ENCODE results near the gene SPOCK3. TPM values are rescaled to one million over a fixed set of nuclear protein-coding genes. Genes with fewer than 3 reads are reported as not detected.
"Not testable (repeated sequence)": the region's sequence is repeated elsewhere in the genome, so short reads cannot be mapped to it uniquely, and the experiment has no call there.

SPOCK3 gene
- total RNA-seq, 2 experiments from 2014 or later = not detected

- H3K4me3 Mint-ChIP-seq = no peak overlapping the region
- no peak overlapping the region for H3K27ac Mint-ChIP-seq
- H3K27me3 Mint-ChIP-seq = no peaks in the 10 kb centered on the region
- no peaks in the 10 kb centered on the region for H3K9me3 Mint-ChIP-seq (ENCODE audit: low read depth)
- no peaks in the 10 kb centered on the region for H3K4me1 Mint-ChIP-seq
- ATAC-seq = no peak
- DNase-seq = no peak
- CTCF ChIA-PET = no interaction called here
- H3K36me3 Mint-ChIP-seq = no peaks in the 10 kb centered on the region
Measured at GRCh38 chr4:167000141-167000852, 234.0 kb downstream of the SPOCK3 start.

GRCh38 chr4:166996216-166996615, 238.1 kb downstream of the SPOCK3 start:
- Mint-ChIP-seq H3K27me3 (no peaks in the 10 kb centered on the region), H3K27ac (no peak overlapping the region), H3K36me3 (no peaks in the 10 kb centered on the region), H3K4me1 (no peaks in the 10 kb centered on the region), H3K4me3 (no peak overlapping the region), H3K9me3 (ENCODE audit: low read depth) (no peaks in the 10 kb centered on the region)
- CTCF ChIA-PET = no interaction called here
- no peak for DNase-seq
- ATAC-seq = no peak

- no peaks in the 10 kb centered on the region for H3K36me3 Mint-ChIP-seq
- H3K27ac Mint-ChIP-seq = no peak overlapping the region
- no peaks in the 10 kb centered on the region for H3K4me1 Mint-ChIP-seq
- H3K27me3 Mint-ChIP-seq = no peaks in the 10 kb centered on the region
- no peak overlapping the region for H3K4me3 Mint-ChIP-seq
- DNase-seq (no peak), ATAC-seq (no peak)
- CTCF ChIA-PET = no interaction called here
- no peaks in the 10 kb centered on the region for H3K9me3 Mint-ChIP-seq (ENCODE audit: low read depth)
Measured at GRCh38 chr4:166994686-166995085, 239.6 kb downstream of the SPOCK3 start.

DNA sequence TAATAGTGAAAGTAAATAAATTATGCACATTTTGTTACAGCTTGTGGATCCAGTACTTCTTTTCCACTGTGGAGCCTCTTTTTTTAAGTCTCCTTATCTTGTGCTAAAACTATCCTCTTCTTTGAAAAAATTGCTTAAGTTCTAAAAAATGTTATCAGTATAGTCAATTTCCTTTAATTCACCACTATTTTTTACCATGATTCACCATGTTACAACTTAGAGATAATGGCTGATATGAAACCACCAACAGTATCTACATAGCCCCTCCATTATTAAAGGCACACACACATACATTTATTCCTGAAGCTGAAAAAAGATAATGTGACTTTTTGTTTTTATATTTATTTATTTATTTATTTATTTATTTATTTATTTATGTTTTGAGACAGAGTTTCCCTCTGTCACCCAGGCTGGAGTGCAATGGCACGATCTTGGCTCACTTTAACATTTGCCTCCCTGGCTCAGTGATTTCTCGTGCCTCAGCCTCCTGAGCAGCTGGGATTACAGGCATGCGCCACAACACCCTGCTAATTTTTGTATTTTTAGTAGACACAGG, 243.2 kb downstream of the SPOCK3 start:
- Mint-ChIP-seq H3K27ac (no peak overlapping the region), H3K4me1 (no peaks in the 10 kb centered on the region), H3K36me3 (no peaks in the 10 kb centered on the region), H3K27me3 (no peaks in the 10 kb centered on the region), H3K4me3 (no peak overlapping the region), H3K9me3 (ENCODE audit: low read depth) (no peaks in the 10 kb centered on the region)
- CTCF ChIA-PET = no interaction called here
- DNase-seq (no peak), ATAC-seq (no peak)

GRCh38 chr4:166989886-166990285, 244.4 kb downstream of the SPOCK3 start:
- Mint-ChIP-seq H3K27ac (no peak overlapping the region), H3K9me3 (ENCODE audit: low read depth) (no peaks in the 10 kb centered on the region), H3K4me1 (no peaks in the 10 kb centered on the region), H3K36me3 (no peaks in the 10 kb centered on the region), H3K4me3 (no peak overlapping the region), H3K27me3 (no peaks in the 10 kb centered on the region)
- no peak for DNase-seq
- CTCF ChIA-PET = no interaction called here
- no peak for ATAC-seq

DNA sequence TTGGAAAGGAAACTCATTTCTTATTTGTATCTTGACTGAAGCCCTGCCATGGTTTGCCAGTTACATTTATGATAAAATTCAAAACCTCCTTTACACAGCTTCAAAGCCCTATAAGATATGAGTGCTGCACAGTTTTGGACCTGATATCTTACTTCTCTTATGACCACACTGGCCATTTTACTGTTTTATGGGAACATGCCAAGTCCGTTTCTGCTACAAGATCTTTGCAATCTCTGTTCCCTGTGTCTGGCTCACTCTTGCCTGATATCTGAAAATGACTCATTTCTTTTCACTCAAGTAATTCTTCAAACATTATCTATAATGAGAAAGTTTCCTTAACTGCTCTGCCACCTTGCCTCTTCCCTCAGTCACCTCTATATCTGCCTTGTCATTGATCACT, 247.3 kb downstream of the SPOCK3 start:
- CTCF ChIA-PET = no interaction called here
- no peaks in the 10 kb centered on the region for H3K27me3 Mint-ChIP-seq
- ATAC-seq = no peak
- H3K27ac Mint-ChIP-seq = no peak overlapping the region
- H3K4me3 Mint-ChIP-seq = no peak overlapping the region
- no peaks in the 10 kb centered on the region for H3K36me3 Mint-ChIP-seq
- no peaks in the 10 kb centered on the region for H3K9me3 Mint-ChIP-seq (ENCODE audit: low read depth)
- no peaks in the 10 kb centered on the region for H3K4me1 Mint-ChIP-seq
- no peak for DNase-seq

GRCh38 chr4:166981847-166982246, 252.4 kb downstream of the SPOCK3 start:
- H3K36me3 Mint-ChIP-seq = no peaks in the 10 kb centered on the region
- H3K27me3 Mint-ChIP-seq = no peaks in the 10 kb centered on the region
- no peak overlapping the region for H3K27ac Mint-ChIP-seq
- CTCF ChIA-PET = no interaction called here
- no peak overlapping the region for H3K4me3 Mint-ChIP-seq
- peaks cover 7% of the 10 kb centered on the region for H3K9me3 Mint-ChIP-seq (ENCODE audit: low read depth)
- ATAC-seq (no peak), DNase-seq (no peak)
- H3K4me1 Mint-ChIP-seq = no peaks in the 10 kb centered on the region

DNA sequence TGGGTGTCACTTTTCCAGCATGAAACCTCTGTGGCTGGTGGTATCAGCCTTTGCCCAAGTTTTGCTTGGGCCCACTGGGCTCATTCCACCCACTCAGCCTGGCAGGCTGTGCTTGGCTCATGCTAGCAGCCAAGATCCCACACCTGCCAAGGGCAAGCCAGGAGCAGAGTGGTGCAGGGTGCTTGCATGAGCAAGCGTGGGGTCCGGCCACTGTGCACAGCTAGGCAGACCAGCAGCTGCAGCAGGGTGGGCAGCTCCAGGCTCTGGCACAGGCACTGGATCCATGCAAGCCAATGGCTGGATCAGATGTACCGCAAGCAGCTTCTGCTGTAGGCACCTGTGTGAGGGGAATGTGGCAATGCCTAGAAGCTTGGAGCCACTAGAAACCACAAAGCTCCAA, 253.9 kb downstream of the SPOCK3 start:
- Mint-ChIP-seq H3K36me3 (no peaks in the 10 kb centered on the region), H3K27ac (no peak overlapping the region), H3K4me1 (no peaks in the 10 kb centered on the region), H3K27me3 (no peaks in the 10 kb centered on the region), H3K4me3 (no peak overlapping the region), H3K9me3 (ENCODE audit: low read depth) (peaks cover 7% of the 10 kb centered on the region)
- no peak for ATAC-seq
- DNase-seq = no peak
- CTCF ChIA-PET = no interaction called here

- H3K27ac Mint-ChIP-seq = no peak overlapping the region
Measured at GRCh38 chr4:166977596-166977995, 256.7 kb downstream of the SPOCK3 start.

GRCh38 chr4:166972071-166972470, 262.2 kb downstream of the SPOCK3 start:
- Mint-ChIP-seq H3K9me3 (ENCODE audit: low read depth) (peaks cover 5% of the 10 kb centered on the region), H3K36me3 (no peaks in the 10 kb centered on the region), H3K4me1 (no peaks in the 10 kb centered on the region), H3K27me3 (no peaks in the 10 kb centered on the region), H3K27ac (no peak overlapping the region), H3K4me3 (no peak overlapping the region)
- CTCF ChIA-PET = interaction anchor here (0.6 kb wide), 1 partner anchor 77 kb away, joined by 3 read pairs; no protein-coding TSS in a partner anchor
- ATAC-seq (no peak), DNase-seq (no peak)

More at GRCh38 chr4:166977596-166977995, 256.7 kb downstream of the SPOCK3 start:
- CTCF ChIA-PET = interaction anchor here (0.6 kb wide), 1 partner anchor 18 kb away, joined by 3 read pairs; no protein-coding TSS in a partner anchor
- no peaks in the 10 kb centered on the region for H3K4me1 Mint-ChIP-seq
- DNase-seq (no peak), ATAC-seq (no peak)
- H3K27me3 Mint-ChIP-seq = no peaks in the 10 kb centered on the region
- H3K9me3 Mint-ChIP-seq (ENCODE audit: low read depth) = peaks cover 7% of the 10 kb centered on the region
- H3K36me3 Mint-ChIP-seq = no peaks in the 10 kb centered on the region
- no peak overlapping the region for H3K4me3 Mint-ChIP-seq

DNA sequence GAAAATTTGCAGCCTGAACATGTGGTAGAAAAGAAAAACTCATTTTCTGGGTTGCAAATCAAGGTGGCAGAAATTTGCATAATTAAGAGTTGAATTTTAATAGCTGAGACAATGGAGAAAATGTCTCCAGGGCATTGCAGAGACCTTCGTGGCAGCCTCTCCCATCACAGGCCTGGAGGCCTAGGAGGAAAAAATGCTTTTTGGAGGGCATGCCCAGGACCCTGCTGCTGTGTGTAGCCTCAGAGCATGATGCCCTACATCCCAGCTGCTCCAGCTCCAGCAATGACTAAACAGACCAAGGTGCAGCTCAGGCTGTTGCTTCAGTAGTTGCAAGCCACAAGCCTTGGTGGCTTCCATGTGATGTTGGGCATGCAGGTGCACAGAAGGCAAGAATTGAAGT, 266.1 kb downstream of the SPOCK3 start:
- H3K27me3 Mint-ChIP-seq; H3K9me3 Mint-ChIP-seq (ENCODE audit: low read depth); H3K27ac Mint-ChIP-seq; H3K4me1 Mint-ChIP-seq; H3K36me3 Mint-ChIP-seq; CTCF ChIA-PET; H3K4me3 Mint-ChIP-seq; DNase-seq; ATAC-seq: not testable (repeated sequence)

DNA sequence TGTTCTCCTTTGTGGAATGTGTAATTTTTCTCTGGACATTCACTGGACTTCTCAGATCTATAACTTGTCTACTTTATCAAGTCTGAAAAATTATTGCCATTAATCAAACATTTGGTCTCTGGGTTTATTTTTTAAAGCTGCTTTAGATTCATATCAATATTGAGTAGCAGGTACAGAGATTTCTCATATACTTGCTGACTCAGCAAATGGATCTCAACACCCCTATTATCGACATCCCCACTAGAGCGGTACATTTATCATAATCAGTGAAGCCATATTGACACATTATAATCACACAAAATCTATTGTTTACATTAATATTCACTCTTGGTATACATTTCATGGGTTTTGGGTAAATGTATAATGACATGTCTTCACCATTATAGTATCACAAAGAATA, 268.7 kb downstream of the SPOCK3 start:
- peaks cover 6% of the 10 kb centered on the region for H3K9me3 Mint-ChIP-seq (ENCODE audit: low read depth)
- no peak overlapping the region for H3K27ac Mint-ChIP-seq
- no peak for DNase-seq

GRCh38 chr4:166957451-166957850, 276.8 kb downstream of the SPOCK3 start:
- no peak for DNase-seq
- ATAC-seq = no peak
- Mint-ChIP-seq H3K4me1 (no peaks in the 10 kb centered on the region), H3K27me3 (no peaks in the 10 kb centered on the region), H3K9me3 (ENCODE audit: low read depth) (peaks cover 15% of the 10 kb centered on the region), H3K4me3 (no peak overlapping the region), H3K36me3 (no peaks in the 10 kb centered on the region), H3K27ac (no peak overlapping the region)
- CTCF ChIA-PET = no interaction called here

More for the DNA sequence above, 268.7 kb downstream of the SPOCK3 start:
- Mint-ChIP-seq H3K27me3 (no peaks in the 10 kb centered on the region), H3K4me3 (no peak overlapping the region), H3K4me1 (no peaks in the 10 kb centered on the region), H3K36me3 (no peaks in the 10 kb centered on the region)
- ATAC-seq = no peak
- CTCF ChIA-PET = interaction anchor here (0.7 kb wide), 1 partner anchor 58 kb away, joined by 3 read pairs; no protein-coding TSS in a partner anchor

DNA sequence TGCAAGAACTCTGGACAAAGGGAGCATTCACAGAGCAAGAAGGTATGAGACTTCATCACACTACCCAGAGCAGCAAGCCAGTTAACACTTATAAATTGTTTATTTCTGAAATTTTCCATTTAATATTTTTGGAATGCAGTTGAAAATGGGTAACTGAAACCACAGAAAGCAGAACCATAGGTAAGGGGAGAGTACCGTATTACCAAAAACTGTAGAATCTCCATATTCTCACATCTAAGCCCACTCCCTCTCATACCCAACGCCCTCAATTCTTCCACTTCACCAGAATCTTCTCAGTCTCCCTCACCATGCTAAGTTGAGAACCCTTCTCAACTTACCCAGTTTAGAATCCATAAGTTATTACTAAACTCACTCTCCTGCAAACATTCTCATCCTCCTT, 277.8 kb downstream of the SPOCK3 start:
- CTCF ChIA-PET = no interaction called here
- no peak for ATAC-seq
- Mint-ChIP-seq H3K27ac (no peak overlapping the region), H3K9me3 (ENCODE audit: low read depth) (peaks cover 15% of the 10 kb centered on the region), H3K27me3 (no peaks in the 10 kb centered on the region), H3K4me1 (no peaks in the 10 kb centered on the region), H3K4me3 (no peak overlapping the region), H3K36me3 (no peaks in the 10 kb centered on the region)
- no peak for DNase-seq

Measured in activated CD8-positive, alpha-beta memory T cell treated with anti-CD3 and anti-CD28 coated beads, Interleukin-2, amount 10 ng/mL, durations not matched to agents 7 days and 5 days (primary cell).